Activated effector memory CD4-positive, alpha-beta T cell treated with anti-CD3 and anti-CD28 coated beads, Interleukin-2, amount 50 U/mL, for 16 hours (primary cell): ENCODE measurements around the gene EFNA2.

Experiments used
- DNase-seq: peaks from one replicate; pipeline ENCODE4 v3.0.0-alpha.2; 2020

Gene EFNA2

DNA sequence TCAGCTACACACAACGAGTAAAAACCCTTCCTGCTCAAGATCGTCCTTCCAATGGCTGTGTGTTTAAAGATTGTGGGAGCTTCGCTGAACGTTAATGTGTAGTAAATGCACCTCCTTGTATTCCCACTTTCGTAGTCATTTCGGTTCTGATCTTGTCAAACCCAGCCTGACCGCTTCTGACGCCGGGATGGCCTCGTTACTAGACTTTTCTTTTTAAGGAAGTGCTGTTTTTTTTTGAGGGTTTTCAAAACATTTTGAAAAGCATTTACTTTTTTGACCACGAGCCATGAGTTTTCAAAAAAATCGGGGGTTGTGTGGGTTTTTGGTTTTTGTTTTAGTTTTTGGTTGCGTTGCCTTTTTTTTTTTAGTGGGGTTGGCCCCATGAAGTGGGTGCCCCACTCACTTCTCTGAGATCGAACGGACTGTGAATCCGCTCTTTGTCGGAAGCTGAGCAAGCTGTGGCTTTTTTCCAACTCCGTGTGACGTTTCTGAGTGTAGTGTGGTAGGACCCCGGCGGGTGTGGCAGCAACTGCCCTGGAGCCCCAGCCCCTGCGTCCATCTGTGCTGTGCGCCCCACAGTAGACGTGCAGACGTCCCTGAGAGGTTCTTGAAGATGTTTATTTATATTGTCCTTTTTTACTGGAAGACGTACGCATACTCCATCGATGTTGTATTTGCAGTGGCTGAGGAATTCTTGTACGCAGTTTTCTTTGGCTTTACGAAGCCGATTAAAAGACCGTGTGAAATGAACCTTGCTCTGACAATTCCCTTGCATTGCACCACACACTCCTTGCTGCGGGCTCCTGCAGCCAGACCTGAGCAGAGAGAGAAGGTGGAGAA is 13.0 kb upstream of the EFNA2 start:
- no peak for DNase-seq

DNA sequence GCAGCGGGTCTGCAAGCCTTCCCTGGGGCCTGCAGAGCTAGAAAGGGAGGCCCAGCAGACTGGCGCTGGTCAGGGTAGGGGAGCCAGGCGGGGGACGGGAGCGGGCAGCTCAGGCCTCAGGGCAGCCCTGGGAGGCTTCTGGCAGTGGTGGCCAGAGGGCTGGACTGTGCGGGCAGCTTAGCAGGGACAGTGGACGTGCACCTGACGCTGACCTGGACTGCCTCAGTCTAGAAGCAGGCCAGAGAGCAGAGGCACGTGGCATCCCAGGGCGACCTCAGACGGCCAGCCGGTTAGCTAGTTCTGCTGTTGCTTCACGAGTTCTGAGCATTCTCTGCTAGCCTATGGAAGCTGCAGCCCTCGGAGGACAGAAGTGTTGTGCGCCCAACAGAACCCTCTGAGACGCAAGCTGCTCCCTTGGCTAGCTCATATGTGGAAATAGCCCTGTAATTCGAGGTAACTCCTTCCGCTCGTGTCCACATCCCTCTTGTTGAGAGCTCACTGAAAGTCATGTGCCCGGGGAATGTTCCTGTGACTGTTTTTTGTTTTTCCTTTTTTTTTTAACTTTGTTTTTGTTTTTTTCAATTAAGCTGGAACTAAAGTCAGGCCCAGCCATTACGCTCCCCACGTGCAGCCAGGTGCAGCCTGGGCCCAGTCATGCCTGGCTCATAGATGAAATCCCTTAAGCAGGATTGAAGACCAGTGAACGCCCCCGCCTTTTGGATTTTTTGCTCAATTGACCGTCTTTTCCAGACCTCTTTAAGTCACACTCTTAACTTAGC is 12.2 kb upstream of the EFNA2 start:
- no peak for DNase-seq

DNA sequence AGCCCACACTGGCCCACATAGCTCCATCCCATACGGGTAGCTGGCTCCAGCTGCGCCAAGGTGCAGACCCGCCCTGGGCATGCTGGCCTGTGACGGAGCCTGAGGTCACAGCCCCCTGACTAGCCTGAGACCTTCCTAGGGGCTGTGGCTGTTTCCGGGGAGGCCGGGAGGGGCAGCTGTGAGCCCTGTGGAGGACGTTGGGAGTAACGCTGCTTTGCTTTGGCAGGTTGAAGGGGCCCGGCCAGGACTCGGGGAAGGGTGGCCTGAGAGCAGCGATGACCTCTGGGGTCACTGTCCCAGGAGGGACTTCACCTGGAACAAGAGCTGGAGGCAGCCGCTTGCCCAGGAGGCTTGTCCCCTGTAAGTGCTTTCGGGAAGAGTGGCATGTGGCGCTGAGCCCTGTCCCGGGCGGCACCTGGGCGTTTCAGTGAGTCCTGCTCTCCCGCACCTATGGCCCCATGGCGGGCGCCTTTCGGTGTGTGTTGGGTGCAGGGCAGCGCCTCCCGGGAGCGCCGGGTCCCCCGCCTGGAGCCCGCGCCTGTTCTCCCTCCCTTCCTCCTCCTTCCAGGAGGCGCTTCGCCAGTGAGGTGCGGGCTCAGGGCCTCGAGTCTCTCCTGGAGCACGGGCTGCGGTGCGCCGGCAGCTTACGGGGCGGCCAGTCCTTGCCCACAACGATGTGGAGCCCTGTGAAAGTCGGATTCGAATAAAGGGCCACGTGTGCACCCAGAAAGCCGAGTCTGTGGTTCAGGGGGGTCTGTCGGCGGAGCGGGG is 11.4 kb upstream of the EFNA2 start:
- peak; percentile 66 for DNase-seq

DNA sequence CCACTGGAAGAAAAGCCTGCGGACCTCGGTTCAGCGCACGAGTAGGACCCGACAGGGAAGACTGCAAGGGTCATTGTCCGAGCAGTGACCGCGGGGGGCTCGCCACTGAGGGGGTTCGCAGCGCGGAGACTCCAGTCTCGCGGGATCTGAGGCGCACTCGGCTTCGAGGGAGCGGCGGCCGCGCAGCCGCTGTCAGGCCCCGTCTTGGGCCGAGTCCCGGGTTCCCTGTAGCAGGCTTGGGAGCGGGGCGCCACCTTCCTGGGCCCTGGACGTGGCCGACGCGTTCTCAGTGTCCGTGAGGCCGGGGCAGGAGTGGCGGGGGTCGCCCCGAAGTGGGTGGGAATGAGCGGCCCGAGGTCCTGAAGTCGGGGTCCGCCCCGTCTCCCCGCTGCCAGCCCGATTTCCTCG is 10.8 kb upstream of the EFNA2 start:
- DNase-seq: no peak

DNA sequence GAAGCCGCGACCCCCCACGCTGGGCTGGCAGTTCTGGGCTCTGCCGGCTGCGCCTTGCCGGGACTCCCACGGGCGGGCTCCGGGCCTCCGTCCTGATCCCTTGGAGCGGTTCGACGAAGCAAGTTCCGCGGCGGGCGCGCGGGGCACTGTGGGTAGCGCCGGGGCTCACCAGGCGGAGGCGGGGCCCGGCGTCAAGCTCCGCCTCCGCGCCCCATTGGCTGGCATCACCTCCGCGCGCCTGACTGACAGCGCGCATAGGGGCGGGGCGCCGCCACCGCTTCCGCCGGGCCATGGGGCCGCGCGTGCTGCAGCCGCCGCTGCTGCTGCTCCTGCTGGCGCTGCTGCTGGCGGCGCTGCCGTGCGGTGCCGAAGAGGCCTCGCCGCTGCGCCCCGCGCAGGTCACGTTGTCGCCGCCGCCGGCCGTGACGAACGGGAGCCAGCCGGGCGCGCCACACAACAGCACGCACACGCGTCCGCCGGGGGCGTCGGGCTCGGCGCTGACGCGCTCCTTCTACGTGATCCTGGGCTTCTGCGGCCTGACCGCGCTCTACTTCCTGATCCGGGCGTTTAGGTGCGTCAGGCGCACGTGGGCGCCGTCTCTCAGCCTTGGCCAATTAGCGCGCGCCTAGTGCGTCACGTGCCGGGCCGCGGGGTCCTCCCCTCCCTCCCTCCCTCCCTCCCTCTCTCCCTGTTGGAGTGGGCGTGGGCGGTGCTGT is 10.3 kb upstream of the EFNA2 start, which contains the start of gene FAM174C:
Gene FAM174C, plus strand, starts transcription at position 271 of the 716 bp plus-strand sequence. Its CDS starts 20 bp downstream, at position 291.
- DNase-seq: peak; percentile 99

DNA sequence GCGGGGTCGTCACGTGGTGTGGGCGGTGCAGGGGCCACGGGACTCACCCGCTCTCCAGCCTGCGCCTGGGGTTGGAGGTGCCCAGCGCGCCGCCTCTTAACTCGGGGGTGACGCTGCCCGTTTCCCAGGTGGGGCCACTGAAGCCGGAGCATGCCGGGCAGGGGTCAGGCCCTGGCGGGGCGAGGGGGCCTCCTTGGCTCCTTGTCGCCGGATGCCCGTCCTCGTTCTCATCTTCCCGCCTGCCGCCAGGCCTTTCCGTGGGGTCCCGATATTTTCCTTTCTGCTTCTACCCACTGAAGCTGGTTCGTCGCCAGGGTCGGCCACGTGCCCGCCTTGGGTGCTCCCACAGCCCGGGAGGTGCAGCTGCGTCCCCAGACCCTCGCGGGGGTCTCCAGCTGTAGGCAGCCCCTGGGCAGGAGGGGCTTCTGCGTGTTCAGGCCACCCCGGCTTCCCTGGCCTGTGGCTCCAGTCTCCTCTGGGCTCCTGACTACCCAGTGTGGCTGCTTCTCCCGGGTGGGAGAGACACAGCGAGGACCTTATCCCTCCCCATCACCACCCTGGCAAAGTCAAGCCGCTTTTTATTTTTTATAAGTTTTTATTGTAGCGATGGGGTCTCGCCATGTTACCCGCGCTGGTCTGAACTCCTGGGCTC is 9.6 kb upstream of the EFNA2 start:
- DNase-seq: no peak

DNA sequence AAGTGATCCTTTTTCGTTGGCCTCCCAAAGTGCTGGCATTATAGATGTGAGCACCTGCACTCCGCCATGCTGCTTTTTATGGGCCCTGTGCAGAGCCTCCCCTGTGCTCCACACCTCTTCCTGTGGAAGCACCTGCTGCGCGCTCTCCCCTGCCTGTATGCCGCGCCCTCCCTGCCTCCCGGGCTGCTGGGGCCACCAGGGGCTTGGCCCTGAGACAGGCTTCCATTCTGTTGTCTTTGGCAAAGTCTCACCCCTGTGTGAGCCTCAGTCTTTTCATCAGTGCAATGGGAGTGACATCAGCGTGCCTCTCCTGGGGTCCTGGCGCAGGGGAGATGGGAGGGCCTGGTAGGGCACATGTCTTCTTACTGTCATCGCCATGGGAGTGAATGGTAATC is 9.0 kb upstream of the EFNA2 start:
- DNase-seq: peak; percentile 76

DNA sequence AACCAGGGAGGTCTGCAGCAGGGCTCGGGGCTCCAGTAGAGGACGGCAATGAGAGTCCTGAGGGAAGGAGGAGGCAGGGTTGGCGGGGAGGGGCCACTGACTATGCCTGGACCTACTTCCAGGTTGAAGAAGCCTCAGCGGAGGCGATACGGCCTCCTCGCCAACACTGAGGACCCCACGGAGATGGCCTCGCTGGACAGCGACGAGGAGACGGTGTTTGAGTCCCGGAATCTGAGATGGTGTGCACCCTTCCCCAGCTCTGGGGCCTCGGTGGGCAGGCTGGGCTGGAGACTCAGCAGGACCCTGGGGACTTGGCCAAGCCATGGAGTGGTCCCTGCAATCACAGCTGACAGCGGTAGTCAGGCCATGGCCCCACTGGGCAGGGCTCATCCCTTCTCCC is 8.6 kb upstream of the EFNA2 start:
- no peak for DNase-seq

DNA sequence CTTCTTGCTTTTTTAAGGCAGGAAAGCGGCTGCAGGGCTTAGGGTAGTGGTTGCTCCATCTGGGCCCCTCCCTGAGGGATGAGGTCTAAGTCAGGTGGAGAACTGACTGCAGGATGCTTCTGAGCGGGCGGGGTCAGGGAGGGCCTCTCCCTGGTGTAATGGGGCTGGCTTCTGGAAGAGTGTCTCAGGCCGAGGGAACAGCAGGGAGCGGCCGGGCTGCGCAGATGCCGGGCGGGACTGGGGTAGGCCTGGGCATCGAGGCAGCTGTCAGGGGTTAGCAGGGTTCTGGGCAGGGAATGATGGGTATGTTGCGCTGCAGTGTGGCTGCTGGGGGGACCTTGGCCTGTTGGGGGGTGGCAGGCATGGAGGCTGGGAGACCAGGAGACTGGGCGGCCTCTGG is 7.6 kb upstream of the EFNA2 start:
- no peak for DNase-seq

DNA sequence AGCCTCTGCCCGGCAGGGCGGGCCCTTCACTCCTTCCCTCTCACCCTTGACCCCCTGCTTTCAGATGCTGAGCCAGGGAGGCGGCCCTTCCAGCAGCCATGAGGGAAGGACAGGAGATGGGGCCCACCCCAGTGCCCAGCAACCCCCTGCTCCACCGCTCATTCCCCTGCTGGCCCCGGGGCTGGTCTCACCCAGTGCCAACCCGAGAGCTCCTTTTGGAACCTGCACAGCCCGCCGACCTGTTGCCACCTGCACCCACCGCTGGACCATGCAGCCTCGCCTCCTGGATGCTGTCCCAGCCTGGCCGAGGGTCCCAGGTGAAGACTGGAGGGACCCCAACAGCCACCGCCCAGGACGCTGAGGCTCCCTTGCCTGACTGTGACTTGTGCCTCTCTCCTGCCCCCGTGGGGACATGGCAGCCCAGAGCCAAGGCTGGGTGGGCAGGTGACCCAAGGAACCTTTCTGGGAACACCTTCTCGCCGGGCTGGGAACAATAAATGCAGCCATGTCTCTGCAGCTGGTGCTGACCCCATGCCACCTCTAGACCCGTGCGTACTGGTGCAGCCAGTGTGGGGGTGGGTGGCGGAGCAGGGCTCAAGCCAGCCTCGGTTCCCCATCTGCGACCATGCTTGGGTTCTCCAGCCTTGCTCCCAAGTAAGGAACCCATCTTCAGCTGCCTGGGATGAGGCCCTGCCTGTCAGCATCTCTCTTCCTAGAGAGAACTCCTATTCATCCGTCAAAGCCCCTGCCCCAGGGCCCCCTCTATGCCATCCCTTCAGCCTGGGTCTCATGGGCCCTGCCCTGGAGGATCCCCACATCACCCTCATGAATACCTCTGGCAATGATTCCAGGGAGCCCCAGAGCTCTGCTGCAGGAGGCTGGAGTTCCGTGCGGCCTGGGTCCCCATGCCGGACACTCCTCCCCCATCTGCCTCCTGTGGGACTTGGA is 6.7 kb upstream of the EFNA2 start:
- DNase-seq: no peak

DNA sequence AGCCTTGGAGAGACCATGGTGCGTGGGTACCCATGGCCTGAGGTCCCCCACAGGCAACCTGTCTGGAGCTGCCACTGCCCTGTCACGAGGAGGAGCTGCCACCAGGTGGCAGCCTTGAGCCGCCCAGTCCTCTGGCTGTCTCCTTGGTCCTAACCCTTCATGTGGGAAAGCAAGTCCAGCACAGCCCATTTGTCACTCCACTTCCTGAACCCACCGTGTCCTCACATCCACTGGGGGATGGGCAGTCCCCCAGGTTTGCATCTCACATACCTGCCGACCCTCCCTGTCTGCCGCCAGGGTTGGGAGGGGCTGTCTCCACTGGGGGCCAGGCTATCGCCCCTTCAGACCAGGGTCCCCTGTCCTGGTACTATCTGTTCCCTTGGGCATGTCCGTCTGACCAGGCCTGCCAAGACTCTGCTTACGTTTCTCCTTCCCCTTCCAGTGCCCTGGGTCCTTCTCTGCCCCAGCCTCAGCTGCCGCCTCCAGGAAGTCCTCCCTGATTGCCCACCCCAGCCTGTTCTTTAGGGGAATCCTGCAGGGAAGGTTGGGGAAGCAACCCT is 5.8 kb upstream of the EFNA2 start:
- DNase-seq: peak; percentile 91

DNA sequence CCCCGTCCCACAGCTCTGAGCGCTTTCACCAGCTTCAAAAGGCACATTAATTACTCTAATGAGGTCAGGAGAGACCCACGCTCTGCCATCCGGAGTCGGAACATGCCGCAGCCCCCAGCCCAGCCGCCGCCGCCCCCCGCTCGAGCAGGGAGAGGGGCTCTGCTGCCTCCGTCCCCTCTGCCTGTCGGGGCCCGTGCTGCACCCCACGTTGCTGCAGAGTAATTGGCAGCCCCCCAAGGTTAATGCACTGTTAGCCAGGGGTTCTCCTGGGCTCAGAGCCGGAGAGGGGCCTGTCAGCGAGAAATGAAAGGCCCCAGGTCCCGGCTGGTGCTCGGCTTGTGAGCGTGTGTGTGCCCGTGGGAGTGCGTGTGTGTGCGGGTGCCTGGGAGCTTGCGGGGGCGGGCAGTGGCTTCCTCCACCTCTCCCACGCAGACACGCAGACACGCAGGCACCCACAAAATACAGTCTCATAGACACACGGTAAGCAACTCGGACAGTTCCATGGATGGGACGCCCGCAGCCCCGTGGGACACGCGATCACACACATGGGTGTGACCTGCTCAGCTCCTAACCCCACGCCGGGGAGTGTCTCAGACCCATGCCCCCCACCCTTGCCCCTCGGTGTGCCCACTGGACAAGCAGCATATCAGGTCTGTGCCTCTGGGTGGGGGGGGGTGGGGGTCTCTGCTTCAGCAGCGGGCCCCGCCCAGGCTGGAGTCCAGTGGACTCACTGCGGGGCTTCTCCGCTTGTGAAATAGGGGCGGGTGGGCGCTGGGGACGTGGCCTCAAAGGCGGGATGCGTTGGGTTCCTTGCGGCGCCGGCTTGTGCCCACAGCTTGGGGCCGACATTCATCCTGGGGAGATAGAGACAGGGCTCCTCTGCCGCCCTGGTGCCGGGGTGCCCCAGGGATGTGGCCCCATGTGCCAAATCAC is 4.8 kb upstream of the EFNA2 start:
- no peak for DNase-seq

DNA sequence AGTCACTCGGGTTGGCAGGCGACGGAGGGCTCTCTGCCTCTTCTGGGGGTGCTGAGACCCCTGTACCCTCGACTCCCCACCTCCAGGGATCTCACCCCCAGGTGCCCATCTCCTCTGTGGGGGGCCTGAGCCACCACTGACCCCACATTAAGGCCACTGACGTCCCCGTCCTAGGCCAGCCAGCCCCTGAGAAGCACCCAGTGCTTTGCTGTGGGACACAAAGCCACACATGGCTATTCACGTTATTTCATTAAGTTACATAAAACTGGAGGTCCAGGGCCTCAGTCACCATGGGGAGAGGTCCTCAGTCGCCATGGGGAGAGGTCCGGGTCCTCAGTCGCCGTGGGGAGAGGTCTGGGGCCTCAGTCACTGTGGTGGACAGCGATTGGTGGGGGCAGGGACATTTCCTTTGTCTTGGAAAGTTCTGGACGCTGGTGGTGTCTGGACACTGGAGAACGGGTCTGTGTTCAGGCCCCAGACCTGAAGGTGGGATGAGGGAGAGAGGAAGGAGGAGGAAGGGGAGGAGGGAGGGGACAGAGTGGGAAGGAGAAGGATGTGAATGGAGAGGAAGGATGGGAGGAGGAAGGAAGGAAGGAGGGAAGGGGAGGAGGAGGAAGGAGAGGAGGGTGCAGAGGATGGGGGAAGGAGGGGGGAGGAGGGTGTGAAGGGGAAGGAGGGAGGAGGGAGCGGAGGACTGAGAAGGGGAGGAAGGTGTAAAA is 3.9 kb upstream of the EFNA2 start:
- DNase-seq: no peak

DNA sequence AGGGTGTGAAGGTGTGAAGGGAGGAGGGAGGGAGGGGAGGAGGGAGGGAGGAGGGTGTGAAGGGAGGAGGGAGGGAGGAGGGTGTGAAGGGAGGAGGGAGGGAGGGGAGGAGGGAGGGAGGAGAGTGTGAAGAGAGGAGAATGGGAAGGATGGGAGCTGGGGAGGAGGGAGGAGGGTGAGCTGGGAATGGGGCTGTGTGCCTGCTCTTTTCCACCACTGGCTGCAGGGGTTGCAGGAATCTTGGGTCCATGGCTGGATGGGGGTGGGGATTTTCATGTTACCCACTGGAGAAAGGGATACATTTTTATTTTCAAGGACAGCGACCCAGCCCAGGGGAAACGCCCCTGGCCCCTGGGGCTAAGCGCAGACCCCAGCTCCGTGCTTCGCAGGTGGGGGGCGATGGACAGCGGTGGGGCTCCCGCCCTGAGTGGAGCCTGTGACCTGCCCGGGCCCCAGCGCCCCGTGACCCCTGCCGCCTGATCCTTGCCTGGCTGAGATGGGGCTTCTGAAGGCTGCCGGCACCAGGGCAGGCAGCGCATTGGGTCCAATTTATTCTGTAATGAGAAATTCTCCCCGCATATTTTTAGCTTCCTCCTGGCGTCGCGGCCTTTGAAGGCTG is 3.0 kb upstream of the EFNA2 start:
- no peak for DNase-seq

DNA sequence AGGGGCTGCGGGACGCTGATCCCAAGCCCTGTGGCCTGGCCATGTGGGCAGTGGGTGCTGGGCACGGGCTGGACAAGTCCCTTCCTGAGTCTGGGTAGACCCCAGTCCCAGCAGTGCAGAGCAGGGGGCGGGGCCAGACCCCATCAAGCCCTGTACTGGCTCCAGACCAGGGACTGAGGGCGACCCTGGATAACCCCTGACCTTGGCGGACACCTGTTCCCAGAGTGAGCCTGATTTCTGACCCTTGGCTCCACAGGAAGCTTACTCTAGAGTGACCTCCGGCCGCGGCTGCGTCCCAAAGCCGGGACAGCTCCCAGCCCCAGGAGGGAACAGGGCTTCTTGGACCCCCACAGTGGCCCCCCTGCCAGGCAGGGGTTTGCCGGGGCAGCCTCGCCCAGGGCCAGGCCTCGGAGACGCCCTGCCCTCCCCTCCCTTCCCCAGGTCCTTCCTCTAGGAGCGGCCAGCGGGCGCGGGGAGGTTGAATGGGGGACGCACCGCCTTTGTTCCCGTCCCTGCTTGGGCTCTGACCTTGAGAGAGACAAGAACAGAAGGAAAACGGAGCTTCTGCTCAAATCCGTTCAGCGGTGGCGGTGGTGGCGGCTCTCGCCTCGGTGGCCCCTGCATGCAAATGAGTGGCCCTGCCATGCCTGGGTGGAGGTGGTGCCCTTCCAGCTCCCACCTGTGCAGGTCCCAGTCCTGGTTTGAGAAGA is 2.3 kb upstream of the EFNA2 start:
- DNase-seq: no peak

DNA sequence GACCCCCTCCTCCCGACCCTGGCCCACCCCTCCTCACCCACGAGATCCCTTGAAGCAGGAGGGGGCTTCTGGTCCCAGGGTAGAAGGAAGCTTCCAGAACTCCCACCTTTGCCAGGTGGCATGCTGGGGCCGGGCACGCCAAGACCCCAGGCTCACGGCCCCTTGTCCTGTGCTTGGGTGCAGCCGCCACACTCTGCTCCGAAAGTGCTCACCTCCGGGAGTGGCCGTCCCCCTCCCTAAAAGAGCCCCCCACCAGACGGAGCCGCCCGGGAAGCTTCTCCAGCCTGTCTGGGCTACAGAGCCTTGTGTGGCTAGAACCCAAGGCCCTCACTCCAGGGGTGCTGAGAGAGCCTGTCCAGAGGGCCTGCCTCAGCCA is 1.8 kb upstream of the EFNA2 start:
- DNase-seq: no peak

DNA sequence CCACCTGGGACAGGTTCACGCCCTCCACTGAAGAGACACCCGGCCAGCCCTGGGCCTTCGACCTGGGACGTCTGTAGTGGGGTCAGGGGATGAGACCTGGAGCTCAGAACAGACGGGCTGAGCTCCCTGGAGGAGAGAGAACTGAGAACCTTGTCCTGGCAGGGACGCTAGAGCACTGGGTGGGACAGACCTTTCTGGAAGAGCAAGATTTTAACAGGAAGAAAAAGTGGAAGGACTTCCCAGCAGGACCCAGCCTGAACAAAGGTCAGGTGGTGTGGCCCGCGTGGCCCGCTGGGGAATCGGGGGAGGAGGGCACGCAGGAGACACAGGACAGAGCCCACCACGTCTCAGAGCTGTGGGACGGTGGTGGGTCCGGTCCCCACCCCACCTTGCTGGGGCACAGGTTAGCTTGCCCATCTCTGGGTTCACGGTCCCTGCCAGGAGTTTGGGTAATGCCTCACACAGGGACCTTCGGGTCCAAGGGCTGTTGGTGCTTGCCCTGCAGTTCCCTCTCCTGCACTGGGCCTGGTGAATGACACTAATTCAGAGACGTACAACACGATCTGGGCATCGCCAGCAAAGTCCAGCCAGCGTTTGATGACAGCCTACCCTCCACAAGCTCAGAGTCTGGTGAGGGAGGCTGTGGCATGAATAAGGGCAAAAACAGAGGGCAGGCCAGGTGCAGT is 1.2 kb upstream of the EFNA2 start:
- no peak for DNase-seq
